Upper lobe of left lung (tissue), 4 donors: Measurements from ENCODE around the gene ATP13A4.

Source experiments
- CTCF ChIP-seq, 6 experiments: fragments of 450-650 bp in 4 of 6; fragments of 200-600 bp in 2 of 6; sonication (generic) in 2 of 6; IDR thresholded peaks; one replicate each; pipeline ENCODE4 v1.5.1; 2016 to 2019; ENCODE audit warnings: antibody characterized with exemption in 6 of 6
- EP300 ChIP-seq, 4 donors: sonication (generic); formaldehyde crosslinking; IDR thresholded peaks; one replicate each; pipeline ENCODE4 v1.5.1; 2017; ENCODE audit warnings: antibody characterized with exemption in 4 of 4, control low read depth in 2 of 4
- POLR2A ChIP-seq, 4 donors: fragments of 450-650 bp; IDR thresholded peaks; one replicate each; pipeline ENCODE4 v1.5.1; 2016 to 2017; ENCODE audit warnings: antibody characterized with exemption in 4 of 4, mild to moderate bottlenecking in 2 of 4
- POLR2AphosphoS5 ChIP-seq, 2 donors: sonication (generic); formaldehyde crosslinking; IDR thresholded peaks; one replicate each; pipeline ENCODE4 v1.5.1; 2017; ENCODE audit warnings: antibody characterized with exemption in 2 of 2

GRCh38 chr3:193407688-193408087 lies 147.0 kb downstream of the ATP13A4 start:
- TF ChIP-seq POLR2AphosphoS5 (IDR thresholded peaks at IDR 0.05) (no peak), EP300 (IDR thresholded peaks at IDR 0.05) (no peak), CTCF (IDR thresholded peaks at IDR 0.05) (no peak), POLR2A (IDR thresholded peaks at IDR 0.05) (no peak)
